ENCODE results near the gene PRDM8. TPM values are rescaled to one million over a fixed set of nuclear protein-coding genes. Genes with fewer than 3 reads are reported as not detected.

The PRDM8 gene
- total and polyA plus RNA-seq, 2 of the 8 experiments (the other 6 are each of a cell fraction or from before 2014, with no cell fraction given), result not detected

DNA sequence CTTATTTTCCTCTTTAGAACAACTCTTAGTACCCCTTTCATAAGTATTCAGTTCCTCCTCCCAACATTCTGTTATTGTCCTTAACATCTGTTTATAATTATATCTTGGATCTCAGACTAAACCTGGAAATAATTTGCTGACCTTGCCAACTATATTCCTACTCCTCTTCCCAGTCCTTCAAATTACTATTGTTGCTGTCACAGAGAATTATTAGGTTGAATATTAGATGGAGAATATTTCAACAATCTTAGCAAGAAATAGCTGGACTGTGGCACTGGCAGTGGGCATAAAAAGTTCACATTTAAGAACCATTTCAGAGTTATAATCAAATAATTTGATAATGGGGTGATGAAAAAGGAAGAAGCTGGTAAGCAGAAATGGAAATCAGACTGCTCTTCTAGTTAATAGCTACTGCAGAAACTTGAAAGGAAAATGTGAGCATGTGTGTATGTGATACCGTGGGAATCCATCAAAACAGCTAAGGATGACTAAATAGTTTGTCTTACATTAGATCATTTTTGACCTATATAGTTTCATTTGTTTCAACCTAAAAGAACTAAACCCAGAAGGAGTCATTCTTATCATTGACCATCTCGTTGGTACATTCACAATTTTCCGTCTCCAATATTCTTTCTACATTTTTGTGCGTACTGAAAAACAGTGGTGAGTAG lies 43.3 kb upstream of the PRDM8 start:
- Histone ChIP-seq H2AK5ac (ENCODE audit: low read depth, low read length) (no peak overlapping the region), H3K27ac (ENCODE audit: low read depth, low read length) (no peak overlapping the region), H3K4me3 (ENCODE audit: extremely low read depth in 1 of 4, insufficient read depth in 2 of 4, low read depth in 3 of 4, low read length in 4 of 4) (no peak overlapping the region), H3K18ac (ENCODE audit: extremely low read depth, low read length) (no peak overlapping the region), H3K14ac (ENCODE audit: insufficient read length) (no peak overlapping the region), H2BK5ac (ENCODE audit: low read depth, low read length) (no peak overlapping the region), H3K36me3 (ENCODE audit: control insufficient read depth in 2 of 4, insufficient read depth in 4 of 4, low read length in 3 of 4) (no peaks in the 10 kb centered on the region), H2AFZ (ENCODE audit: low read length) (no peak overlapping the region), H2BK12ac (ENCODE audit: low read depth, low read length) (no peak overlapping the region), H4K8ac (ENCODE audit: extremely low read depth, insufficient read depth, low read length) (no peak overlapping the region), H2BK120ac (replicated peaks; ENCODE audit: low read depth, low read length) (no peak overlapping the region), H4K20me1 (replicated peaks in 1 of 2; ENCODE audit: control insufficient read depth in 1 of 2, insufficient read depth in 2 of 2, low read length in 2 of 2) (no peaks in the 10 kb centered on the region), H3K4me1 (replicated peaks in 1 of 4; ENCODE audit: control insufficient read depth in 3 of 4, insufficient read depth in 4 of 4, low read length in 3 of 4) (no peaks in the 10 kb centered on the region), H3K79me2 (ENCODE audit: control insufficient read depth in 1 of 2, insufficient read depth in 2 of 2, low read length in 2 of 2) (no peaks in the 10 kb centered on the region), H2BK20ac (ENCODE audit: low read length) (no peak overlapping the region), H3K9ac (replicated peaks in 1 of 4; ENCODE audit: extremely low read depth in 1 of 4, low read depth in 3 of 4, low read length in 3 of 4) (no peak overlapping the region), H3K23ac (ENCODE audit: insufficient read length) (no peak overlapping the region), H3K9me3 (ENCODE audit: insufficient read depth in 2 of 2, low read depth in 1 of 2, low read length in 1 of 2) (no peaks in the 10 kb centered on the region), H3K4ac (replicated peaks; ENCODE audit: insufficient read length, low read depth, low read length) (no peak overlapping the region), H3K23me2 (ENCODE audit: low read depth, low read length) (no peaks in the 10 kb centered on the region), H3K27me3 (replicated peaks in 1 of 4; ENCODE audit: control insufficient read depth in 3 of 4, extremely low read depth in 1 of 4, insufficient read depth in 3 of 4, low read length in 3 of 4) (no peaks in the 10 kb centered on the region), H3K4me2 (ENCODE audit: insufficient read depth in 1 of 2, low read depth in 2 of 2, low read length in 2 of 2) (no peak overlapping the region), H3K56ac (replicated peaks; ENCODE audit: insufficient read length, low read depth, low read length) (no peak overlapping the region), H4K91ac (replicated peaks; ENCODE audit: insufficient read length, low read length) (no peak overlapping the region), H3K79me1 (ENCODE audit: low read depth, low read length) (no peaks in the 10 kb centered on the region), H2BK15ac (ENCODE audit: low read length) (no peak overlapping the region), H4K5ac (ENCODE audit: insufficient read length, low read depth, low read length) (no peak overlapping the region)
- no peak for DNase-seq (ENCODE audit: low read depth in 1 of 2, low spot score in 2 of 2)
- no peak for TF ChIP-seq POLR2AphosphoS5 (IDR thresholded peaks at IDR 0.05; ENCODE audit: low read depth, low read length)
- no peak for TF ChIP-seq SIN3A (conservative IDR thresholded peaks at IDR 0.05 in 1 of 2, IDR thresholded peaks at IDR 0.05 in 1 of 2; ENCODE audit: low read depth in 1 of 2, low read length in 2 of 2)
- no peak for TF ChIP-seq TAF1 (IDR thresholded peaks at IDR 0.05; ENCODE audit: low read depth, low read length)
- TF ChIP-seq FOSL1 (IDR thresholded peaks at IDR 0.05; ENCODE audit: insufficient read depth, low read depth, low read length), result no peak
- TF ChIP-seq SIRT6 (IDR thresholded peaks at IDR 0.05; ENCODE audit: low read length), result no peak
- ChIA-PET POLR2A (ENCODE audit: partially characterized antibody) (no interaction called here), CTCF (ENCODE audit: partially characterized antibody) (no interaction called here)
- FAIRE-seq, result no peak
- 87% methylated on average over 4 of the region's 4 CpGs; no CpG with 5 or more reads in 1 of the 2 experiments for WGBS, 2 experiments (ENCODE audit: extremely low coverage in 1 of 2, insufficient coverage in 1 of 2, insufficient read length in 1 of 2, insufficient replicate concordance in 2 of 2, low coverage in 1 of 2, low lambda C conversion rate in 2 of 2, missing lambda C conversion rate in 1 of 2)

Data from H1 (cell line).